Kidney epithelial cell (primary cell): ENCODE data around the gene ANKRD39. TPM values are rescaled to one million over a fixed set of nuclear protein-coding genes. Genes with fewer than 3 reads are reported as not detected.
A peak's percentile ranks its signal among the peaks of the same experiment; 100 is the strongest.

Experiments used
- DNase-seq: peaks from one replicate; pipeline ENCODE4 v3.0.0-alpha.2; 2010; ENCODE audit warnings: low read depth
- H3K27me3 ChIP-seq: 2 replicates; pipeline ENCODE4 v1.6.0; 2011; ENCODE audit warnings: low read length; ENCODE audit not compliant: control insufficient read depth, insufficient read depth
- H3K36me3 ChIP-seq: 2 replicates; pipeline ENCODE4 v1.5.1; 2011; ENCODE audit warnings: low read length; ENCODE audit not compliant: control insufficient read depth, insufficient read depth
- H3K4me3 ChIP-seq: 2 replicates; pipeline ENCODE4 v1.5.1; 2011; ENCODE audit warnings: low read depth, mild to moderate bottlenecking, control low read depth, low read length
- total RNA-seq: library from RNA; depleted of rRNA; stranded (reverse); fragments of >200 nt; gene quantifications from 2 replicates; pipeline ENCODE4 v1.2.3, GENCODE V29; 2015
- TF ChIP-seq, protein P1 (sequence below): IDR thresholded peaks from 2 replicates; pipeline ENCODE4 v1.5.1; 2011; ENCODE audit warnings: mild to moderate bottlenecking, moderate library complexity, low read length, control low read depth, inconsistent platforms; ENCODE audit not compliant: insufficient read depth, poor library complexity, severe bottlenecking

ANKRD39 gene
- total RNA-seq, 1 donor from 2014 or later, result 27.3 TPM

DNA sequence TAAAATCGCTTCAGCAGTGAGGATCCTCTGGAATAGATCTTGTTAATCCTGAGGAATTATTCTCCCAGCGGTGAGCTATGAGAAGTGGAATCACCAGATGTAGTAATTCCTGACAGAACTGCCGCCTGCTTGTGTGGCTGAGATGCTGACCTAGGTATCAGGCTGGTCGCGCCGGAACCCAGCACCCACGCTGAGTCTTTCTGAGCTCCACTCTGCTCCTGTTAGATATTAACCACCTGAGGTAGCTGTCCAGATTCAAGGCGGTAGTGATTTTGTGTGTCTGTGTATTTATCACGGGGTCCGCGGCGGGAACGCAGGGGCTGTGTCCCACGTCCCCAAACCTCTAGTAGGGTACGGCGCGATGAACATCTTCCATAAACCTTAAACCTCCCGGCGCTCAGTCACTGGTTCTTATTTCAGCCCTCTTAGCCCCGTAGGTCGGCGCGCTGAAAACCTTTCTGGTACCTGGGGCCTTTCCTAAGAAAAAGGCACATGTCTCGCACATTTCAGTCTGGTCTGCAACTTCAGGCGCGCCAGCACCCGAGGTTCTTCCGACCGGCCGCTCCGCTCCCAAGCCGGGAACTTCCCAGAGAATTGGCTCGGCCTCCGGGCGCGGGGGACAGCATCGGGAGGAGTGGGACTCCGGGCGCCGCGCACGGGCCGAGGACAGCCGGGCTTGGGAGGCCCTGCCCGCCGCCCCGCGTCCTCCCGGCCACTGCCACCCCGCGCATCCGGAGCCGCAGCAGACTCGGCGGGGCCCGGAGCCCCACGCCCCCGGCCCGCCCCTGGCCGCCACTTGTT, 42.3 kb downstream of the ANKRD39 start:
- Histone ChIP-seq H3K27me3 (no peaks in the 10 kb centered on the region), H3K36me3 (no peaks in the 10 kb centered on the region), H3K4me3 (peak overlapping the region; percentile 69)
- TF ChIP-seq, protein P1, sequence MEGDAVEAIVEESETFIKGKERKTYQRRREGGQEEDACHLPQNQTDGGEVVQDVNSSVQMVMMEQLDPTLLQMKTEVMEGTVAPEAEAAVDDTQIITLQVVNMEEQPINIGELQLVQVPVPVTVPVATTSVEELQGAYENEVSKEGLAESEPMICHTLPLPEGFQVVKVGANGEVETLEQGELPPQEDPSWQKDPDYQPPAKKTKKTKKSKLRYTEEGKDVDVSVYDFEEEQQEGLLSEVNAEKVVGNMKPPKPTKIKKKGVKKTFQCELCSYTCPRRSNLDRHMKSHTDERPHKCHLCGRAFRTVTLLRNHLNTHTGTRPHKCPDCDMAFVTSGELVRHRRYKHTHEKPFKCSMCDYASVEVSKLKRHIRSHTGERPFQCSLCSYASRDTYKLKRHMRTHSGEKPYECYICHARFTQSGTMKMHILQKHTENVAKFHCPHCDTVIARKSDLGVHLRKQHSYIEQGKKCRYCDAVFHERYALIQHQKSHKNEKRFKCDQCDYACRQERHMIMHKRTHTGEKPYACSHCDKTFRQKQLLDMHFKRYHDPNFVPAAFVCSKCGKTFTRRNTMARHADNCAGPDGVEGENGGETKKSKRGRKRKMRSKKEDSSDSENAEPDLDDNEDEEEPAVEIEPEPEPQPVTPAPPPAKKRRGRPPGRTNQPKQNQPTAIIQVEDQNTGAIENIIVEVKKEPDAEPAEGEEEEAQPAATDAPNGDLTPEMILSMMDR, result no peak
- DNase-seq, result no peak

DNA sequence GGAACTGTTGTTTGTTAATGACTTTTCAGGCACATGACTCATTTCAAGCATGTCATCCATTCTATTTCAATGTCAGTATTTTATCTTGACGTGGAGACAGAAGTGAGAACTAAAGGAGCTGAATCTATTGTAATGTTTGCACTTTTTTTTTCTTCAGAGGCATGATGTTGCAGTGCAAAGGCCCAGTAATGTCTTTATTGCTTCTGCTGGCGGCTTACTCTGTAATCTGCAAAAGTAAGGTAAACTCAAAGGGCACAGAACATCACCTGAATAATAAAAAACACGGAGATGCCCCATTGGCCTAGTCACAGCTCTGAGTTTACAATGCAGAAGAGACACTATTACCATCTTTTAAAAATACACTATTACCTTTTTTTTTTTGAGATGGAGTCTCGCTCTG, 44.2 kb downstream of the ANKRD39 start:
- TF ChIP-seq, protein P1, result no peak

DNA sequence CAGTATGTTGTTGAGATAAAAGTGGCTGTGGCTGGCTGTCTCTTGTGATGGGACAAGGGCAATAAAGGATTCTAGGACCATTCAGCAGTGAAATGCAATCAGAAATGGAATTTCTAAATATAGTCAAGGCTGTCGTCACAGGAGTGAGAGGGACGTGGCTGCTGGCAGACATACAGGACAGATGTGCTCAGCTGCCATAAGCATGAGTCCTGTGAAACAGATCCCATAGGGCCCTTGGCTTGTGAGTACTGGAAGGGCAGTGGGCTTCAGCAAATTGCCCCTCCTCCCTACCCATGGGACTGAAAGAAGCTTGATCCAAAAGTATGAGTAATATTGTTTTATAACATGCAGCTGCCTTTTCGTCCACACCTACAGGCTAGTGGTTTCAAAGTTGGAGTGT, 45.9 kb downstream of the ANKRD39 start:
- no peak for DNase-seq
- TF ChIP-seq, protein P1, result no peak
- Histone ChIP-seq H3K4me3 (no peak overlapping the region), H3K36me3 (no peaks in the 10 kb centered on the region), H3K27me3 (no peaks in the 10 kb centered on the region)

More for the DNA sequence above, 44.2 kb downstream of the ANKRD39 start:
- DNase-seq, result no peak
- H3K36me3 ChIP-seq, result no peaks in the 10 kb centered on the region
- no peak overlapping the region for H3K4me3 ChIP-seq
- no peaks in the 10 kb centered on the region for H3K27me3 ChIP-seq

DNA sequence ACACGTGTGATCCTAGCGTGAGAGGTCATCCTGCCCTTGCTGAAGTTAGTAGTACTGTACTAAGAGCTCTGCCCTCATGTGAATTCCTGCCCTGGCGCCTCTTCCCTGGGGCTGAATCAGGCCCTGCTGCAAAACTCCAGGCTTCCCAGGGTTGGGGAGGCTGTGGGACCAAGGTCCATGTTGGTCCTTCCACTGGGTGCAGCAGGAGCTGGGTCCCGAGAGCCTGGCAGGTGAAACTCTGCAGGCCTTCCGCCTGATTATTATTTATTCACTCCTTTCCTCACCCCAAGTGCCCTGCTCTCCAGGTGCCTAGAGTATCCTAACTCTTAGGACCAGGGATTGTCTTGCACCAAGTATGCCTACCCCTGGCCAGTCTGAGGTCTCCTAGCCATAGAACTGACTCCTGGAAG, 47.0 kb downstream of the ANKRD39 start:
- Histone ChIP-seq H3K36me3 (no peaks in the 10 kb centered on the region), H3K4me3 (no peak overlapping the region), H3K27me3 (no peaks in the 10 kb centered on the region)
- TF ChIP-seq, protein P1, result no peak
- no peak for DNase-seq

DNA sequence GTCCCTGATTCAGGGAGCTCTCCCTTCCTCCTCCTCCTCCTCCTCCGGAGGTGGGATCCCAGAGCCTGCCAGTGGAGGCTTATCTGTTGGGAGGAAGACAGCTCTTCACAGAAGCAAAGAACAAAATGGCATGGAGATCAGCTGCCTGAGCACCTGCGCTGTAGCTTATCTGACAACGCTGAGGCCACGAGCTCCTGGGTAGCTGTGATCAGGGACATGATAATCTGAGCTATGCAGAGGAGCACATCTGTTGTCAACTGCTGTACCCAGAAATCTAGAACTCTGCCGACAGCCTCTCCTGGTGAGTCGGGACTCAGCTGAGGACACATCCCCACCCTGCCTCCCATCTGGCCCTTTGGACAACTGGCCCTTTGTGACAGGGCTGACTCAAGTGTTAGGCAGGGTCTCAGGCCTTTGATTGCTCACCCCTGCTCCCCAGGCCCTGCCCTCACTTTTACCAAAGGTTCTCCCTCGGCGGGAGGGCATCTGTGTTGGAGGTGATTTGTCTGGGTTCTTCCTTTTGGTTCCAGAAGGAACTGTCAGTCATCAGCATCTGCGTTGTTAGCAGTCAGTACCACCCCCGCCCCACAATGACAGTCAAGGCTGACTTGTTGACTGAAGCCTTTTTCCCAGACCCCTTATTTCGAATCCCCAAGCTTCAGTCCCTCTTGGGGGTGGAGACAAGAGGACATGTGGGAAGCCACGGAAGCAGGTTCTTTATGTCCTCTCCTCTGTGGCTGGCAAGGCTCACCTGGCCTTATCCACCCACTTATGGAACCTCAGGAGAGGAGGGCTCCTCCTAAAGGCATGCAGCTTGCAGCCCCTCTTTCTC, 47.6 kb downstream of the ANKRD39 start:
- TF ChIP-seq, protein P1, result no peak
- no peak overlapping the region for H3K4me3 ChIP-seq
- H3K36me3 ChIP-seq, result no peaks in the 10 kb centered on the region
- DNase-seq, result no peak
- H3K27me3 ChIP-seq, result no peaks in the 10 kb centered on the region
